IPS-20b (cell line): ENCODE results near the gene TENM3.

Experiments
- H3K27ac ChIP-seq: one replicate; pipeline ENCODE4 v1.5.1; 2013; ENCODE audit warnings: low read length
- H3K27me3 ChIP-seq: 2 replicates; pipeline ENCODE4 v1.6.1; 2013; ENCODE audit warnings: mild to moderate bottlenecking, low read length, inconsistent platforms; ENCODE audit not compliant: insufficient read depth
- H3K36me3 ChIP-seq: 2 replicates; pipeline ENCODE4 v1.6.1; 2013; ENCODE audit warnings: low read depth, mild to moderate bottlenecking, inconsistent platforms, low read length, moderate library complexity; ENCODE audit not compliant: insufficient read depth
- H3K4me1 ChIP-seq: 2 replicates; pipeline ENCODE4 v1.6.1; 2013; ENCODE audit warnings: mild to moderate bottlenecking, control low read depth, inconsistent platforms, low read length, moderate library complexity; ENCODE audit not compliant: insufficient read depth
- H3K4me3 ChIP-seq: 2 replicates; pipeline ENCODE4 v1.5.1; 2013; ENCODE audit warnings: mild to moderate bottlenecking, low read length, inconsistent platforms
- H3K9ac ChIP-seq: 2 replicates; pipeline ENCODE4 v1.6.1; 2013; ENCODE audit warnings: low read depth, mild to moderate bottlenecking, inconsistent platforms, low read length, moderate library complexity
- H3K9me3 ChIP-seq: 2 replicates; pipeline ENCODE4 v1.6.1; 2013; ENCODE audit warnings: mild to moderate bottlenecking, low read depth, low read length, inconsistent platforms; ENCODE audit not compliant: insufficient read depth

TENM3 gene

DNA sequence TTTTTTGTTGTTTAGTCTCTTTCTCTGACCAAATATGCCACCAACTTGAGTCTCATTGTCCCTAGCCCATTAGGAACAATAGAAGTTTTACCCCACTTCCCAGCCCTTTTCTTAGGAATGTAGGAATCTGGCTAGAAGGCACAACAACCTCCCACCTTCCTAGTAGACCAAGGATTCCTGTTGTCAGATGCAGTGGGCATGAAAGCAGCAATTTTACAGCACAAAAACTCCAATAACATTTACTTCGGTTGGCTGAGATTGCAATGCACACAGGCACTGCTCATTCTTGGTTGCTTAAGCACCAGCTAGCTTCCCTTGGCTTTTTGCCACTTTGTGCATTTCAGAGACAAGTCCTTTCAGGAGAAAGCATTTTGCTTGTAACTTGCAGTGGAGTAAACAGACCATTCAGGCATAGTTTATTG is 312.8 kb downstream of the TENM3 start:
- Histone ChIP-seq H3K27ac (no peak overlapping the region), H3K4me3 (peak overlapping the region; percentile 22; the same call in 1 of the 2 replicates), H3K9ac (peak overlapping the region; percentile 14; the same call in 1 of the 2 replicates), H3K4me1 (peaks cover 61% of the 10 kb centered on the region), H3K9me3 (no peaks in the 10 kb centered on the region), H3K27me3 (no peaks in the 10 kb centered on the region), H3K36me3 (no peaks in the 10 kb centered on the region)

DNA sequence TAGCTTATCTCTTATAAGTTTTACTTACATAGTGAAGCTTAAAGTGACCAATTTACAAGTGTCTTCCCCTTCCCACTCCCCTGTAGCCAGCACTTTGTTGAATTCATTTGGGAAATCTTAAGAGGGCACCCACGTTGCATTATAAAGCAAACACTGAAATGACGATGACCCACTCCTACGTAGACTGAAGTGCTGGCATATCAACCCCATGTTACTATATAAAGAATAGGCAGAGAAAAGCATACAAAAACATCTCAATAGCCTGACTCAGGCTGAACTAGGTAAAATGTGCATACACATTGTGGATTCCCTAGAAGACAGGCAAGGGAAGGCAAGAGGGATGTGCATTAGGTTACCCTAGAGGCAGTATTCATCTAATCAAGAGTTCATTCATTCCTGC is 313.4 kb downstream of the TENM3 start:
- H3K4me3 ChIP-seq, result no peak overlapping the region
- peaks cover 65% of the 10 kb centered on the region for H3K4me1 ChIP-seq
- H3K9me3 ChIP-seq, result no peaks in the 10 kb centered on the region
- peak overlapping the region; percentile 27; the same call in 1 of the 2 replicates for H3K9ac ChIP-seq
- H3K27ac ChIP-seq, result peak overlapping the region; percentile 0
- H3K36me3 ChIP-seq, result no peaks in the 10 kb centered on the region
- H3K27me3 ChIP-seq, result no peaks in the 10 kb centered on the region

DNA sequence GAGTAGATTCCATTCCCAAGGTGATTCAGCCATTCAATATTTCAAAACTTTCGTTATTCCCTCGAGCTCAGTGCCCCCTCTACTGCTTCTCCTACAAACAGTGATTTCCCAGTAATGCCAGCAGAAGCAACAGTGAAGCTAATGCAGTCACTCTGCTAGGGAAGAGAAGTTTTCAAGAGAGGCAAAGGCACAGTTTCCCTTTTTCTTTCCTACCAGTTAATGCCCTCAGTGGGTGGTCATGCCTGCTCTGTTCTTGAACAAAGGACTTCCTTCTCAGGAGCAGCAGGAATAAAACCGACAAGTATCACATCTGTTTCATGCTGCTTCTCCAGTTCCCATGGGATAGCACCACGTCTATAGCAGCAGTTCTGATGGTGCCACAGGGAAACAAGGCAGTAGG is 317.2 kb downstream of the TENM3 start:
- Histone ChIP-seq H3K9me3 (no peaks in the 10 kb centered on the region), H3K4me1 (peaks cover 53% of the 10 kb centered on the region), H3K4me3 (peak overlapping the region; percentile 54), H3K27ac (peak overlapping the region; percentile 64), H3K9ac (peak overlapping the region; percentile 61; the same call in 1 of the 2 replicates), H3K36me3 (no peaks in the 10 kb centered on the region), H3K27me3 (no peaks in the 10 kb centered on the region)

DNA sequence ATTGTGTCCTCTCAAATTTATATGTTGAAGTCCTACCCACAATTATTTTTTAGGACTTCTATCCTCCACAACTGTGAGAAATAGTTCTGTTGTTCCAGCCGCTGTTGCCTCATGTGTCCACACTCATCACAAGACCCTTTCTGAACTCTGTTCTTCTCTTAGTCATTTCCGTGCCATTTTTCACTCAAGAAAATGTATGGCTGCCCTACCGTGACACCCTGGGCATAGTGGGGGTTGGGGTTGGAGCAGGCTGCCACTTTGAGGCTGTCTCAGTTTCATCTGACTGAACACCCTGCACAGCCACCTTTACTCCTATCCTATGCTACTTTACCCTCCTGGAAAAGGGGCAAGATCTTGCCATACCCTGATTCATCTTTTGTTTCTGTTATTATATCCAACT is 319.1 kb downstream of the TENM3 start:
- Histone ChIP-seq H3K36me3 (no peaks in the 10 kb centered on the region), H3K27ac (peak overlapping the region; percentile 18), H3K4me1 (peaks cover 49% of the 10 kb centered on the region), H3K4me3 (no peak overlapping the region), H3K9ac (no peak overlapping the region), H3K27me3 (no peaks in the 10 kb centered on the region), H3K9me3 (no peaks in the 10 kb centered on the region)

DNA sequence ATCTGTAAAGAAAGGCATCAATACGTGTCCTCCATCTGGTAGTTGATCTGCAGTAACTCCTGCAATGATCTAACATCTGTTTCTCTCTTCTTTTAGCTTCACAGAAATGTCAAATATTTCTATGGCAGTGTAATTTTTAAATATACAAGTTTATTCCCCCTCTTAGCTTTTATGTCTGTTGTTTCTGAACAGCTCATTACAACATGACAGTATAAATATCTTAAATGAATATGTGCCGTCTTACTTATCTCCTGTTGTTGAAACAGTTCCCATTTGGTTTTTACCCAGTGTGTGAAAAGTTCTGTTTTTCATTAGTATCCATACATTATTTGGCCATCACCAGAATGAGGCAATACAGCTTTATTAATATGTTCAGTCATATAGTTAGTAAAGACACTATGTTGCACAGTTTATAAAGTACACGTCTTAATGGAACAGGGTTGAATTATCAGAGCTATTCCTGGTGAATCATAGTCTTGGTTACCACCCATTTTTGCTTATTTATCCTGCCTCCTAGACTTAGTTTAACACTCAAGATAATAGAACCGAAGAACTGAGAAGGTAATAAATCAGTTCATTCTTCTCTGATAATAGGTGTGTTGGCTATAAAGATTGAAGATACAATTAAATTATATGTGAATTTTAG is 321.6 kb downstream of the TENM3 start:
- no peaks in the 10 kb centered on the region for H3K27me3 ChIP-seq
- H3K9ac ChIP-seq, result no peak overlapping the region
- H3K27ac ChIP-seq, result no peak overlapping the region
- no peaks in the 10 kb centered on the region for H3K9me3 ChIP-seq
- no peak overlapping the region for H3K4me3 ChIP-seq
- no peaks in the 10 kb centered on the region for H3K36me3 ChIP-seq
- H3K4me1 ChIP-seq, result peaks cover 30% of the 10 kb centered on the region; the same call in 1 of the 2 replicates

DNA sequence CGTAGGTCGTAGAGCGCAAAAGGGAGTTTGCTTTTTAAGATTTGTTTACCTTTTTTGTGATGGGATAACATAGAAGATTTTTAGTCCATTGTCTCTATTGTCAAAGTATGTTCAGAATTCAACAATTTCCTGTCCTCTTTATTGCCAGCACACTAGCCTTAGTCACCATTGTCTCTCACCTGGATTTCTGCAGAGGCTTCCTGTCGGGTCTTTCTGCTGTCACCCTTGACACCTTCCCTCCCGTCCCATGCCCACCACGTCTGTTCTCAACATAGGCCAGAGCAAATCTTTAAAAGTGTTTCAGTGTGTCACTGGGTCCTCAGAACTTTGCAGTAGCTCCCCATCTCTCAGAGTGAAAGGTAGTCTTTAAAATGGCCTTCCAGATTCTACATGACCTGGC is 323.9 kb downstream of the TENM3 start:
- no peak overlapping the region for H3K4me3 ChIP-seq
- no peaks in the 10 kb centered on the region for H3K9me3 ChIP-seq
- H3K4me1 ChIP-seq, result peaks cover 14% of the 10 kb centered on the region; the same call in 1 of the 2 replicates
- H3K36me3 ChIP-seq, result no peaks in the 10 kb centered on the region
- no peaks in the 10 kb centered on the region for H3K27me3 ChIP-seq
- no peak overlapping the region for H3K27ac ChIP-seq
- no peak overlapping the region for H3K9ac ChIP-seq

DNA sequence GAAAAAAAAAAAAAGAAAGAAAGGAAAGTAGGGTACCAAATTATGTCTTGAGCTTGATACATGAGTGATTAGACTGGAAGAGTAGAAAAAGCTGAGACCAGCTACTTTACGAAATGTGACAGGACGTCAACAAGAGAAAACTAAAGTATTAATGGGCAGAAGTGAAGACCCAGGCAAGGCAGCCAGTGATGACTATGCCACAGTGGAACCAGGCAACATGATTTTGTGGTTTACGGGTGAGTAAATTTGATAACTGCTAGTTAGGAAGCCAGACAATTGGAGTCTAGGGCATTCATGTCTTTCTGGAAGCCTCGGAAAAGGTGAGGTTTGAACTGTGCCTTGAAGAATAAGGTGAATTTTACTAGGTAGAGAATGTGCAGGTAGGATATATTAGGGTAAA is 326.4 kb downstream of the TENM3 start:
- Histone ChIP-seq H3K4me3 (no peak overlapping the region), H3K4me1 (peaks cover 19% of the 10 kb centered on the region; the same call in 1 of the 2 replicates), H3K27ac (no peak overlapping the region), H3K9ac (no peak overlapping the region), H3K9me3 (no peaks in the 10 kb centered on the region), H3K27me3 (no peaks in the 10 kb centered on the region), H3K36me3 (no peaks in the 10 kb centered on the region)

DNA sequence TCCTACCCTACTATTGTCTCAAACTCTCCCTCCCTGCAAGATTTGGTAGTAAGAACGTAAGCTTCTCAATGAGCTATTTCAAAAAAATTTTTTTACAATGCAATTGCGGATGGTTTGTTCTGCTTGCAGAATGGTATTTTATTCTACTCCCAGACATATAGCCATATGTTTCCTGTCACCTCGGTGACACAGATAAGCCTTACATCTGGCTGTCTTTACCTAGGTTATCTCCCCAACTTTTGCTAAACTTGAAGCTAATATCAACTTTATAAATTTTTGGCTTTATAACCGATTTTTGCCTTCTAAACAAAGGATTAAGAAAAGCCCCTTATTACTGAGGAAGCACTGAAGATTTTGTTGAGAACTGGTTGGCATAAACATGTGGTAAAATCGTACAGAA is 331.5 kb downstream of the TENM3 start:
- H3K4me3 ChIP-seq, result no peak overlapping the region
- H3K36me3 ChIP-seq, result no peaks in the 10 kb centered on the region
- no peaks in the 10 kb centered on the region for H3K9me3 ChIP-seq
- peak overlapping the region; percentile 16; the same call in 1 of the 2 replicates for H3K9ac ChIP-seq
- no peaks in the 10 kb centered on the region for H3K27me3 ChIP-seq
- peaks cover 21% of the 10 kb centered on the region; the same call in 1 of the 2 replicates for H3K4me1 ChIP-seq
- no peak overlapping the region for H3K27ac ChIP-seq

DNA sequence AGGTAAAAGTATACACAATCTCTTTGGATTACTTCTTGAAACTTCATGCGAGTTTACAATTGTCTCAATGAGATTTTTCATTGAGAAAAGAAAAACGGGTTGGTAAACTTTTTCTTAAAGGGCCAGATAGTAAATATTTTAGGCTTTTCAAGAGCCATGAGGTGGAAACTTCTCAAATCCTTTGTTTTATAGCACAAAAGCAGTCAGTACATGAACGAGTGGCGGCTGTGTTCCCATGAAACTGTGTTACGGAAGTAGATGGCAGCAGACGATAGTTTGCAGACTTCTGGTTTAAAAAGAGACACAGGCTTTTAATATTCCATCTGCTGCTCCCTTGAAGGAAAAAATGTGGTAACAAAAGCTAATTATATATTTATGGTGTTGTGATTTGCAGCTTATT is 332.0 kb downstream of the TENM3 start:
- no peak overlapping the region for H3K4me3 ChIP-seq
- peaks cover 21% of the 10 kb centered on the region; the same call in 1 of the 2 replicates for H3K4me1 ChIP-seq
- H3K9me3 ChIP-seq, result no peaks in the 10 kb centered on the region
- H3K36me3 ChIP-seq, result no peaks in the 10 kb centered on the region
- H3K27ac ChIP-seq, result no peak overlapping the region
- H3K27me3 ChIP-seq, result no peaks in the 10 kb centered on the region
- no peak overlapping the region; the same call in 1 of the 2 replicates for H3K9ac ChIP-seq

DNA sequence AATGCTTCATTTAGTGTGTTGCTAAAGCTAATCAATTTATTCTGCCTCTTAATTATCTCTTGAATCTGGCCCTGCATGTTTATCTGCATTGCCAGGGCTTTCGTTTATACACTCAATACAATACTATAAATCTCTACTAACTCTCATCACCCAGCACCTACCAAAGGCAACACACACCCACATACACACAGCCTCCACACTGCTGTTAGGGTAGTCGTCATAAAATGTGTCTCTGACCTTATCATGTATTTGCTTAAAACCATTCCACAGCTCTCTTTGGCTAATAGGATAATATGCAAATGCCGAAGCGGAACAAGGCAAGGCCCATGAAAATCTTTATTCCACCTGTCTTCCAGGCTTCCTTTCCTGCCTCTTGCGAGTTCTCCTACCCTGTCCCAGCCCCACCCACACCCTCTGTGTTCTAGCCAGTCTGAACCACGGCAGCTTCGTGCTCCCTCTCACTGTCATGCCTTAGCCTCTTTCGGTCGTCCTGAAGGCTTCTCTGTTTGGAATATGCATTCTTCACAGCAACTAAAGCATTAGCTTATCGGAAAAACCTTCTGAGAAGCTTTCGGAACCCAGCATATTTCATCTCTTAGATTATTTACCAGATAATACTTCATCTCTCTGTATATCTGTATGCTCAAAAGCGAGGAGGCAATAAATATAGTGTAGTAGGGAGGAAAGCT is 333.5 kb downstream of the TENM3 start:
- H3K9ac ChIP-seq, result no peak overlapping the region
- no peak overlapping the region for H3K4me3 ChIP-seq
- H3K27me3 ChIP-seq, result no peaks in the 10 kb centered on the region
- no peaks in the 10 kb centered on the region for H3K36me3 ChIP-seq
- peaks cover 21% of the 10 kb centered on the region; the same call in 1 of the 2 replicates for H3K4me1 ChIP-seq
- H3K27ac ChIP-seq, result no peak overlapping the region
- H3K9me3 ChIP-seq, result no peaks in the 10 kb centered on the region

DNA sequence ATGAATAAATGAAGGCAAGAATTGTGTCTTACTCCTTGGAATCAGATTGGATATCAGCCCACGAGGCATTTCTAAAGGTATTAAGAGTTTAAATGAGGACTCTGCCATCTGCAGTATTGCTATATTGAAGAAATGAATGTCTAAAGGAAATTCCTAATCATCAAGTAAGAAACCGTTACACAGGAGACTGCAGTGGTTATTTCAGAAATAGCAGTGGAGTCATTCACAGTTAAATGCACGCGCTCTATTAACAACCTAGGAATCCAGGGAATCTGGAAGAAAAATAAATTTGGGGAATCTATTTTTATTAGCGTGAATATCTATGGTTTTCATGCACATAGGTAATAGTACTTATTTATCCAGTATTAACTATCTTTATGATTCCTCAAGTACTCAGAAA is 334.2 kb downstream of the TENM3 start:
- Histone ChIP-seq H3K27me3 (no peaks in the 10 kb centered on the region), H3K4me1 (peaks cover 21% of the 10 kb centered on the region; the same call in 1 of the 2 replicates), H3K36me3 (no peaks in the 10 kb centered on the region), H3K4me3 (no peak overlapping the region), H3K9me3 (no peaks in the 10 kb centered on the region), H3K9ac (no peak overlapping the region), H3K27ac (no peak overlapping the region)

DNA sequence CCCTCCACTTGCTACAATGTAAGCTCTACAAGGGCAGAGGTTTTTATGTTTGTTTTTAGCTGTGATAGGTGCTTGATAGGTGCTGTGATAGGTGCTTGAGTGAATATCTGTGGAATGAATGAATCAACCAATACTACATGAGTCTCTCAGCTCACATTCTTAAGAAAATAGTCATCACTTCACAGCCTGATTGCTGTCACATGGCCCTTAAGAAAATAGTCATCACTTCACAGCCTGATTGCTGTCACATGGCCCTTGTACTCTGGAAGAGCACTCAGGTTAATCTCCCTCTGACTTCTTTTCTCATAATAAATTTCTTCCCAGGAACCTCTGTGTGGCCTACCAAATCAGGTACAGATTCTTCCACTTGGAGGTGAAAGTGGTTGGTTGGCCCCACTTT is 335.2 kb downstream of the TENM3 start:
- Histone ChIP-seq H3K9me3 (no peaks in the 10 kb centered on the region), H3K36me3 (no peaks in the 10 kb centered on the region), H3K4me3 (no peak overlapping the region), H3K4me1 (peaks cover 20% of the 10 kb centered on the region; the same call in 1 of the 2 replicates), H3K27ac (no peak overlapping the region), H3K9ac (no peak overlapping the region), H3K27me3 (no peaks in the 10 kb centered on the region)
